K562 (cell line): ENCODE data around the gene FGD6. TPM values are rescaled to one million over a fixed set of nuclear protein-coding genes. Genes with fewer than 3 reads are reported as not detected.

ENCODE experiments used
- ATAC-seq: fragments of 200-7000 bp; cut with Tn5 transposase; 3 replicates; pipeline ENCODE4 v1.9.1; 2020; ENCODE audit warnings: moderate library complexity
- BruUV-seq: library from RNA; stranded (reverse); fragments of 400-500 nt; replicated peaks from 2 replicates; lab custom pipeline; 2021; lab: Mats Ljungman, UMichigan
- CTCF ChIA-PET: fragments of 300-600 bp; formaldehyde crosslinking; extraction: SDS; loops from one replicate; lab custom pipeline; 2021; ENCODE audit warnings: low intra/inter-chr PET ratio; lab: Yijun Ruan, JAX
- POLR2A ChIA-PET: fragments of 300-600, 350-650 bp; sonication (Branson Sonifier 250); formaldehyde crosslinking; extraction: SDS; loops from one replicate; lab custom pipeline; 2021; ENCODE audit warnings: antibody characterized with exemption, inconsistent platforms; lab: Yijun Ruan, JAX
- DNase-seq, 4 experiments: peaks; one replicate each; pipeline versions ENCODE4 v3.0.0 to v3.0.0-alpha.2; 2011 to 2018; ENCODE audit warnings: low spot score in 3 of 4, mixed read lengths in 3 of 4; ENCODE audit errors: extremely low read depth in 1 of 4
- FAIRE-seq: peaks from 2 replicates; lab custom pipeline; 2011; peaks lifted over from hg19 to GRCh38; lab: Jason Lieb, UNC
- H2AFZ ChIP-seq: 2 replicates; pipeline ENCODE4 v1.6.0; 2011; ENCODE audit warnings: low read depth, low read length, control low read depth, inconsistent platforms
- H3K27ac ChIP-seq: fragments of 200-600 bp; 3 replicates; pipeline ENCODE4 v1.8.0; 2011; ENCODE audit warnings: low read depth, mild to moderate bottlenecking, control low read depth, inconsistent platforms, low read length, moderate library complexity, mixed read lengths; ENCODE audit errors: extremely low read depth
- H3K27me3 ChIP-seq, 2 experiments: fragments of 300-600 bp in 1 of 2; 2 replicates in 1 of 2; 3 replicates in 1 of 2; pipeline versions ENCODE4 v1.6.0 to v1.8.0; 2011; ENCODE audit warnings: inconsistent platforms in 2 of 2, low read length in 2 of 2, mild to moderate bottlenecking in 1 of 2, mixed read lengths in 1 of 2, moderate library complexity in 1 of 2; ENCODE audit not compliant: control insufficient read depth in 2 of 2, insufficient read depth in 2 of 2
- H3K36me3 ChIP-seq: fragments of 300-600 bp; 3 replicates; pipeline ENCODE4 v1.8.0; 2011; ENCODE audit warnings: mild to moderate bottlenecking, low read length, inconsistent platforms; ENCODE audit not compliant: control insufficient read depth, insufficient read depth
- H3K4me1 ChIP-seq, 2 experiments: fragments of 200-600 bp in 1 of 2; replicated peaks in 1 of 2; 2 replicates in 1 of 2; 3 replicates in 1 of 2; pipeline versions ENCODE4 v1.5.1 to v1.8.0; 2011; ENCODE audit warnings: inconsistent platforms in 2 of 2, low read length in 2 of 2, mild to moderate bottlenecking in 1 of 2, mixed read lengths in 1 of 2, moderate library complexity in 1 of 2; ENCODE audit not compliant: control insufficient read depth in 2 of 2, insufficient read depth in 2 of 2
- H3K4me2 ChIP-seq: 2 replicates; pipeline ENCODE4 v1.6.1; 2011; ENCODE audit warnings: low read length, control low read depth, inconsistent platforms, mixed read lengths; ENCODE audit not compliant: insufficient read depth
- H3K4me3 ChIP-seq: fragments of 200-600 bp; sonication (generic), shearing (Covaris generic); 2 replicates; pipeline ENCODE4 v1.5.1; 2016; ENCODE audit warnings: control low read depth, inconsistent platforms
- H3K79me2 ChIP-seq: fragments of 200-600 bp; 3 replicates; pipeline ENCODE4 v1.8.0; 2011; ENCODE audit warnings: low read length, inconsistent platforms; ENCODE audit not compliant: control insufficient read depth, insufficient read depth
- H3K9ac ChIP-seq, 2 experiments: 2 replicates each; pipeline versions ENCODE4 v1.6.0 to v1.6.1; 2011; ENCODE audit warnings: low read depth in 2 of 2, low read length in 2 of 2, control low read depth in 1 of 2, inconsistent platforms in 1 of 2, mild to moderate bottlenecking in 1 of 2, mixed read lengths in 1 of 2; ENCODE audit not compliant: insufficient read depth in 1 of 2
- H3K9me1 ChIP-seq: one replicate; pipeline ENCODE4 v1.6.0; 2011; ENCODE audit warnings: inconsistent platforms, mild to moderate bottlenecking, low read length, moderate library complexity; ENCODE audit not compliant: control insufficient read depth, insufficient read depth
- H3K9me3 ChIP-seq: replicated peaks from 2 replicates; pipeline ENCODE4 v1.5.1; 2011; ENCODE audit warnings: low read depth, low read length, inconsistent platforms; ENCODE audit not compliant: control insufficient read depth, insufficient read depth
- H4K20me1 ChIP-seq: replicated peaks from 2 replicates; pipeline ENCODE4 v1.6.1; 2011; ENCODE audit warnings: low read length, inconsistent platforms, mixed read lengths; ENCODE audit not compliant: control insufficient read depth, insufficient read depth
- CBX2 ChIP-seq: fragments of 200-600 bp; sonication (generic); IDR thresholded peaks from one replicate; pipeline ENCODE4 v1.6.1; 2012; ENCODE audit warnings: mild to moderate bottlenecking, low read length, inconsistent platforms; ENCODE audit not compliant: insufficient read depth, poor library complexity, severe bottlenecking
- CREB5 ChIP-seq: fragments of 250-450 bp; sonication (Bioruptor Pico); IDR thresholded peaks from 2 replicates; pipeline ENCODE4 v1.5.0; 2020; ENCODE audit warnings: mild to moderate bottlenecking
- FOXK2 ChIP-seq, 2 experiments: fragments of 450-650 bp; IDR thresholded peaks in 1 of 2; conservative IDR thresholded peaks in 1 of 2; 2 replicates each; pipeline ENCODE4 v1.6.1; 2016; ENCODE audit warnings: low read depth in 2 of 2, mild to moderate bottlenecking in 1 of 2
- HLTF ChIP-seq: fragments of 450-650 bp; IDR thresholded peaks from 2 replicates; pipeline ENCODE4 v1.6.1; 2016
- HNRNPLL ChIP-seq: fragments of 200-400 bp; formaldehyde crosslinking; IDR thresholded peaks from 2 replicates; pipeline ENCODE4 v1.6.1; 2017; ENCODE audit warnings: low read length, low read depth, mild to moderate bottlenecking; ENCODE audit not compliant: poor library complexity, severe bottlenecking
- OTX1 ChIP-seq: fragments of 450-650 bp; formaldehyde crosslinking; IDR thresholded peaks from 2 replicates; pipeline ENCODE4 v1.4.0; 2022; ENCODE audit warnings: mild to moderate bottlenecking
- RBM14 ChIP-seq: fragments of 200-400 bp; formaldehyde crosslinking; IDR thresholded peaks from 2 replicates; pipeline ENCODE4 v1.6.1; 2018; ENCODE audit warnings: low read depth, mild to moderate bottlenecking, low read length, moderate library complexity, borderline replicate concordance; ENCODE audit not compliant: insufficient read depth
- RUNX1 ChIP-seq: sonication (generic); IDR thresholded peaks from 2 replicates; pipeline ENCODE4 v1.6.1; 2016; ENCODE audit warnings: antibody characterized with exemption, low read depth
- SIN3A ChIP-seq, 2 experiments: fragments of 150-350 bp in 1 of 2; IDR thresholded peaks; 2 replicates each; pipeline ENCODE4 v1.6.1; 2011 to 2016; ENCODE audit warnings: borderline replicate concordance in 2 of 2, low read depth in 2 of 2, low read length in 2 of 2, mild to moderate bottlenecking in 2 of 2, moderate library complexity in 2 of 2; ENCODE audit not compliant: control insufficient read depth in 1 of 2
- SMAD4 ChIP-seq: fragments of 250-450 bp; sonication (Bioruptor Pico); conservative IDR thresholded peaks from 2 replicates; pipeline ENCODE4 v1.8.0; 2021; ENCODE audit warnings: inconsistent platforms, mild to moderate bottlenecking, moderate library complexity
- STAT5B ChIP-seq: fragments of 250-450 bp; sonication (Bioruptor Pico); IDR thresholded peaks from 2 replicates; pipeline ENCODE4 v1.8.0; 2021; ENCODE audit warnings: mild to moderate bottlenecking, inconsistent platforms
- ZMIZ1 ChIP-seq, 2 experiments: fragments of 150-350 bp in 1 of 2; IDR thresholded peaks; 2 replicates each; pipeline ENCODE4 v1.6.1; 2012 to 2016; ENCODE audit warnings: low read depth in 2 of 2, low read length in 2 of 2, mild to moderate bottlenecking in 1 of 2, moderate library complexity in 1 of 2
- WGBS: fragments of 100-300 bp; shearing (Covaris generic); methylation state at CpG from one replicate; pipeline ENCODE4 v1.1.6; 2016; ENCODE audit warnings: low coverage, mixed read lengths; ENCODE audit not compliant: insufficient coverage; ENCODE audit errors: missing lambda C conversion rate; 5-methylcytosine and 5-hydroxymethylcytosine counted together
- in situ Hi-C: fragments of 300-500 bp; cut with MboI; formaldehyde crosslinking; loops from 4 replicates; pipeline ENCODE4 v1.15.0; 2018; ENCODE audit warnings: inconsistent platforms, mixed read lengths
- intact Hi-C: fragments of 100-400 bp; cut with micrococcal nuclease; formaldehyde crosslinking; loops from 2 replicates; pipeline ENCODE4 v1.14.2; 2022
- polyA plus RNA-seq, 8 experiments: library from polyadenylated mRNA; depleted of rRNA in 4 of 8; stranded (reverse) in 5 of 8; unstranded in 3 of 8; fragments of >200 nt; fragmentation: Nextera tagmentation in 2 of 8; fragmentation: Illumina TruSeq in 1 of 8; extraction: Ambion mirVana in 2 of 8; extraction: Trizol in 1 of 8; gene quantifications; 2 replicates each; pipeline versions ENCODE4 v1.2.1 to v1.2.3, GENCODE V29; 2011 to 2014; ENCODE audit warnings: inconsistent platforms in 1 of 8, missing spikeins in 1 of 8
- total RNA-seq, 7 experiments: library from RNA; depleted of rRNA in 6 of 7; stranded (reverse); fragments of >200 nt in 6 of 7; fragmentation: Illumina TruSeq in 2 of 7; extraction: Trizol in 2 of 7; gene quantifications; 2 replicates each; pipeline versions ENCODE4 v1.2.1 to v1.2.3, GENCODE V29; 2011 to 2021; ENCODE audit warnings: low replicate concordance in 1 of 7

The FGD6 gene
- total and polyA plus RNA-seq, 9 of the 15 experiments (the other 6 are each of a cell fraction or from before 2014, with no cell fraction given): 1.5 to 11.1 (median 5.8) TPM

DNA sequence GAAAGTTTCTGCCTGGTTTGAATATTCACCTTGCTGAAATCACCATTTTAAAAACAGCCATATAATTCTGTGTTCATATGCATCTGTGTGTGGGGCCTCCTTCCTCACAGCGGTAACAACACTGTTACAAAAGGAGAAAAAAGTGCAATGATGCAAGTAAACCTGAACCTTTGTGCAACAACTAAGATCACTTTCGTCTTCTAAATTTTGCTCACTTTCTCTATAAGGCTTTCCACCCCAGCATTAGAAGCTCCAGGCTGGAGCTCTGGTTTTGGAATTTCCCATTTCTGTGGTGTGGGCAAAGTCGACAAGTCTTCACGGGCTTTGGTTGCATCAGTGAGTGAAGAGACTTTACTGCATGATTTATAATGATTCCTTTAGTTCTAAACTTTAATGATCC is 18.4 kb downstream of the FGD6 start:
- Histone ChIP-seq H3K27ac (no peak overlapping the region), H3K9ac (no peak overlapping the region), H3K9me3 (no peaks in the 10 kb centered on the region), H2AFZ (no peak overlapping the region), H3K9me1 (no peaks in the 10 kb centered on the region), H3K4me1 (peaks cover 16 to 35% of the 10 kb centered on the region in 2 experiments), H3K4me2 (no peak overlapping the region), H3K36me3 (no peaks in the 10 kb centered on the region; the same call in 2 of the 3 replicates), H3K79me2 (peaks cover 44% of the 10 kb centered on the region), H3K27me3 (no peaks in the 10 kb centered on the region), H3K4me3 (no peak overlapping the region), H4K20me1 (no peaks in the 10 kb centered on the region)
- ChIA-PET CTCF (no interaction called here), POLR2A (interaction anchor here (0.6 to 1.5 kb wide), 2 partner anchors 17 to 33 kb away, joined by 3 read pairs; no protein-coding TSS in a partner anchor)
- TF ChIP-seq SMAD4 (CRISPR knock-in tag) (no peak), RBM14 (no peak), STAT5B (CRISPR knock-in tag) (no peak), HNRNPLL (no peak), RUNX1 (no peak), OTX1 (CRISPR knock-in tag) (no peak), SIN3A (IDR thresholded peaks at IDR 0.05; ENCODE audit: borderline replicate concordance in 2 of 2, control insufficient read depth in 1 of 2, low read depth in 2 of 2, low read length in 2 of 2) (no peak), CBX2 (no peak), FOXK2 (conservative IDR thresholded peaks at IDR 0.05 in 1 of 2, IDR thresholded peaks at IDR 0.05 in 1 of 2; ENCODE audit: low read depth in 2 of 2) (no peak), CREB5 (CRISPR knock-in tag) (no peak), ZMIZ1 (IDR thresholded peaks at IDR 0.05; ENCODE audit: low read depth in 2 of 2, low read length in 2 of 2) (no peak), HLTF (no peak)
- intact Hi-C loops (no loop called here), in situ Hi-C loops (no loop called here)
- DNase-seq (no peak), FAIRE-seq (no peak), ATAC-seq (no peak)
- no TSS peak for BruUV-seq
- WGBS: 76% methylated on average over 4 of the region's 4 CpGs
